Hepatocyte (in vitro differentiated cells): ENCODE data around the gene SLC22A6. TPM values are rescaled to one million over a fixed set of nuclear protein-coding genes. Genes with fewer than 3 reads are reported as not detected.

ENCODE experiments used
- DNase-seq: peaks from one replicate; pipeline ENCODE4 v3.0.0-alpha.2; 2016; ENCODE audit warnings: low spot score
- H2AFZ ChIP-seq: fragments of 200-600 bp; sonication (generic); 2 replicates; pipeline ENCODE4 v1.6.0; 2016; ENCODE audit warnings: antibody characterized with exemption, mild to moderate bottlenecking
- H3K27ac ChIP-seq: fragments of 200-600 bp; sonication (generic); 2 replicates; pipeline ENCODE4 v1.5.1; 2016; ENCODE audit warnings: mild to moderate bottlenecking
- H3K27me3 ChIP-seq: fragments of 200-600 bp; sonication (generic); 2 replicates; pipeline ENCODE4 v1.6.1; 2016
- H3K36me3 ChIP-seq: fragments of 200-600 bp; sonication (generic); replicated peaks from 2 replicates; pipeline ENCODE4 v1.5.1; 2016; ENCODE audit warnings: low read depth; ENCODE audit not compliant: insufficient read depth
- H3K4me1 ChIP-seq: fragments of 200-600 bp; sonication (generic); 2 replicates; pipeline ENCODE4 v1.5.1; 2016; ENCODE audit warnings: mild to moderate bottlenecking, moderate library complexity; ENCODE audit not compliant: insufficient read depth
- H3K4me2 ChIP-seq: fragments of 200-600 bp; sonication (generic); 2 replicates; pipeline ENCODE4 v1.6.0; 2016
- H3K4me3 ChIP-seq: fragments of 200-600 bp; sonication (generic); 2 replicates; pipeline ENCODE4 v1.5.1; 2016; ENCODE audit warnings: mild to moderate bottlenecking
- H3K79me2 ChIP-seq: fragments of 200-600 bp; sonication (generic); 2 replicates; pipeline ENCODE4 v1.6.0; 2017; ENCODE audit warnings: mild to moderate bottlenecking
- H3K9me2 ChIP-seq: fragments of 200-600 bp; sonication (generic); replicated peaks from 2 replicates; pipeline ENCODE4 v1.6.0; 2017; ENCODE audit warnings: mild to moderate bottlenecking; ENCODE audit not compliant: insufficient read depth
- H3K9me3 ChIP-seq: fragments of 200-600 bp; sonication (generic); 2 replicates; pipeline ENCODE4 v1.5.1; 2016; ENCODE audit warnings: low read depth, mild to moderate bottlenecking
- H4K20me1 ChIP-seq: fragments of 200-600 bp; sonication (generic); 2 replicates; pipeline ENCODE4 v1.6.0; 2016; ENCODE audit warnings: mild to moderate bottlenecking; ENCODE audit not compliant: insufficient read depth, poor library complexity, severe bottlenecking
- CTCF ChIP-seq: fragments of 200-600 bp; sonication (generic); IDR thresholded peaks from 2 replicates; pipeline ENCODE4 v1.5.1; 2016; ENCODE audit warnings: antibody characterized with exemption, mild to moderate bottlenecking; ENCODE audit not compliant: poor library complexity
- EZH2 ChIP-seq: fragments of 200-600 bp; sonication (generic); IDR thresholded peaks from 2 replicates; pipeline ENCODE4 v1.6.1; 2016; ENCODE audit warnings: antibody characterized with exemption, mild to moderate bottlenecking, borderline replicate concordance
- EZH2phosphoT487 ChIP-seq: fragments of 200-600 bp; sonication (generic); IDR thresholded peaks from one replicate; pipeline ENCODE4 v1.6.1; 2018; ENCODE audit warnings: antibody characterized with exemption, mild to moderate bottlenecking, low read depth, moderate library complexity; ENCODE audit not compliant: unreplicated experiment, severe bottlenecking
- WGBS: methylation state at CpG from one replicate; pipeline ENCODE4 v1.1.6; 2016; ENCODE audit warnings: low lambda C conversion rate; ENCODE audit errors: missing lambda C conversion rate; 5-methylcytosine and 5-hydroxymethylcytosine counted together
- polyA plus RNA-seq: library from polyadenylated mRNA; unstranded; fragments of >200 nt; fragmentation: Nextera tagmentation; extraction: Ambion mirVana; gene quantifications from 2 replicates; pipeline ENCODE4 v1.2.1, GENCODE V29; 2016
- total RNA-seq: library from RNA; depleted of rRNA; stranded (reverse); fragments of >200 nt; gene quantifications from 2 replicates; pipeline ENCODE4 v1.2.3, GENCODE V29; 2014

The SLC22A6 gene
- total and polyA plus RNA-seq, 2 experiments from 2014 or later: not detected

- Histone ChIP-seq H3K4me3 (no peak overlapping the region), H3K9me2 (no peaks in the 10 kb centered on the region), H3K4me1 (no peaks in the 10 kb centered on the region), H3K9me3 (no peaks in the 10 kb centered on the region), H3K27ac (no peak overlapping the region), H3K27me3 (no peaks in the 10 kb centered on the region), H4K20me1 (no peaks in the 10 kb centered on the region), H2AFZ (no peak overlapping the region), H3K4me2 (no peak overlapping the region), H3K36me3 (no peaks in the 10 kb centered on the region), H3K79me2 (no peaks in the 10 kb centered on the region)
- no peak for DNase-seq
- 82% methylated on average over 4 of the region's 4 CpGs for whole genome bisulfite sequencing
- no peak for TF ChIP-seq CTCF
- no peak for TF ChIP-seq EZH2phosphoT487
- no peak for TF ChIP-seq EZH2
These were observed 10.0 kb upstream of the SLC22A6 start for GRCh38 chr11:62994775-62995174.

GRCh38 chr11:62988276-62988675 is 3.5 kb upstream of the SLC22A6 start:
- H4K20me1 ChIP-seq: no peaks in the 10 kb centered on the region
- no peaks in the 10 kb centered on the region for H3K9me3 ChIP-seq
- no peaks in the 10 kb centered on the region for H3K36me3 ChIP-seq
- no peaks in the 10 kb centered on the region for H3K79me2 ChIP-seq
- H3K27ac ChIP-seq: no peak overlapping the region
- H2AFZ ChIP-seq: no peak overlapping the region
- WGBS: 74% methylated on average over 3 of the region's 5 CpGs
- no peaks in the 10 kb centered on the region for H3K4me1 ChIP-seq
- H3K4me2 ChIP-seq: no peak overlapping the region
- DNase-seq: no peak
- H3K9me2 ChIP-seq: no peaks in the 10 kb centered on the region
- H3K27me3 ChIP-seq: no peaks in the 10 kb centered on the region
- TF ChIP-seq EZH2phosphoT487 (no peak), EZH2 (no peak), CTCF (no peak)
- H3K4me3 ChIP-seq: no peak overlapping the region

GRCh38 chr11:62985041-62985750 is 429 bp upstream of the SLC22A6 start:
- Histone ChIP-seq H4K20me1 (no peaks in the 10 kb centered on the region), H3K27ac (no peak overlapping the region), H3K4me2 (no peak overlapping the region), H3K9me2 (no peaks in the 10 kb centered on the region), H2AFZ (no peak overlapping the region), H3K4me3 (no peak overlapping the region), H3K79me2 (no peaks in the 10 kb centered on the region), H3K4me1 (no peaks in the 10 kb centered on the region), H3K36me3 (no peaks in the 10 kb centered on the region), H3K27me3 (no peaks in the 10 kb centered on the region), H3K9me3 (no peaks in the 10 kb centered on the region)
- TF ChIP-seq CTCF (no peak), EZH2 (no peak), EZH2phosphoT487 (no peak)
- no peak for DNase-seq
- 88% methylated on average over 3 of the region's 3 CpGs for WGBS
